NCI-H2171 treated with DMSO at 0.1 percent for 48 hours (cell line): ENCODE data around the gene DPH1.
"Not testable (repeated sequence)": the region's sequence is repeated elsewhere in the genome, so short reads cannot be mapped to it uniquely, and the experiment has no call there.

Experiments
- DNase-seq: peaks from one replicate; lab custom pipeline; 2025; lab: John Stamatoyannopoulos, UW

Gene DPH1

GRCh38 chr17:2008332-2009126 lies 21.4 kb upstream of the DPH1 start:
- DNase-seq: no peak

GRCh38 chr17:2009737-2010136 lies 20.2 kb upstream of the DPH1 start:
- DNase-seq: no peak

- DNase-seq: no peak
These were observed 18.3 kb upstream of the DPH1 start for GRCh38 chr17:2011411-2012371.

DNA sequence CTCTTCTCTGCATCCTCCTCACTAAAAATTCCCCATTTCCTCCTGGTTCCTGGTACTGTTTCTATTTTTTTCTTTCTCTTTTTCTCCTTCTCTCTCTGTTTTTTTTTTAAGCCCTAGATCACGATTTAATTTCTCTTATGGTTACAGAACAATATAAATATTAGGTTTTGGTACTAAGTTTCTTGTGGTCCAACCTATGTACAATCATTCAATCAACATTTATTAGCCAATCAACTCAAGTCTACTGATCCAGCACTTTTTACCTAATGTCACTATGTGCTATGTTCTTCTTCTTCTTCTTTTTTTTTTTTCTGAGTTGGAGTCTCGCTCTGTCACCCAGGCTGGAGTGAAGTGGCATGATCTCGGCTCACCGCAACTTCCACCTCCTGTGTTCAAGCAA lies 17.5 kb upstream of the DPH1 start:
- no peak for DNase-seq

DNA sequence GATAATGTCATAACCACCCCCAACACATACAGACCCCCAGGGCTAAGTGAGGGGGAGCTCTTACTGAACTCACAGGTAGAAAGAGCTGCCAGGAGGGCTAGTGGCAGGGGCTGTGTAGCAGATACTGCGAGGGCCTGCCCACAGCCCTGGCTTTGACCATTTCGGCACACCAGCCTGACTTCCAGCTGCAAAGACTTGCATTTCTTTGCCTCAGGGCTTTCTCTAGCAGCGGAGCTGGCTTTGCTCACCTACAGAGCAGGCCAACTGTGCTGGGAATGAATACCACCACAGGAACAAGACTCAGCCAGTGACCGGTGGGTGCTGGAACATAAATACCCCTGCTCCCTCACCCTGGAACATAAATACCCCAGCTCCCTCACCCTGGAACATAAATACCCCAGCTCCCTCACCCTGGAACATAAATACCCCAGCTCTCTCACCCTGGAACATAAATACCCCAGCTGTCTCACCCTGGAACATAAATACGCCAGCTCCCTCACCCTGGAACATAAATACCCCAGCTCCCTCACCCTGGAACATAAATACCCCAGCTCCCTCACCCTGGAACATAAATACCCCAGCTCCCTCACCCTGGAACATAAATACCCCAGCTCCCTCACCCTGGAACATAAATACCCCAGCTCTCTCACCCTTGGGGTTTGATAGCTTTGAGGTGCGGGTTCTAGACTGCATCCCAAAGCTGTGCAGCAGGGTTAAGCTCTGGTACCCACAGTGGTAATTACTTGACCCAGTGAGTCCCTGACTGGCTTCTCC lies 16.5 kb upstream of the DPH1 start:
- DNase-seq: not testable (repeated sequence)

GRCh38 chr17:2013994-2014317 lies 16.0 kb upstream of the DPH1 start:
- DNase-seq: no peak

- DNase-seq: no peak
These were observed 14.6 kb upstream of the DPH1 start for GRCh38 chr17:2015314-2015713.

GRCh38 chr17:2016494-2016893 lies 13.5 kb upstream of the DPH1 start:
- no peak for DNase-seq

- peak; percentile 33 for DNase-seq
These were observed 12.5 kb upstream of the DPH1 start for GRCh38 chr17:2017274-2017941.

DNA sequence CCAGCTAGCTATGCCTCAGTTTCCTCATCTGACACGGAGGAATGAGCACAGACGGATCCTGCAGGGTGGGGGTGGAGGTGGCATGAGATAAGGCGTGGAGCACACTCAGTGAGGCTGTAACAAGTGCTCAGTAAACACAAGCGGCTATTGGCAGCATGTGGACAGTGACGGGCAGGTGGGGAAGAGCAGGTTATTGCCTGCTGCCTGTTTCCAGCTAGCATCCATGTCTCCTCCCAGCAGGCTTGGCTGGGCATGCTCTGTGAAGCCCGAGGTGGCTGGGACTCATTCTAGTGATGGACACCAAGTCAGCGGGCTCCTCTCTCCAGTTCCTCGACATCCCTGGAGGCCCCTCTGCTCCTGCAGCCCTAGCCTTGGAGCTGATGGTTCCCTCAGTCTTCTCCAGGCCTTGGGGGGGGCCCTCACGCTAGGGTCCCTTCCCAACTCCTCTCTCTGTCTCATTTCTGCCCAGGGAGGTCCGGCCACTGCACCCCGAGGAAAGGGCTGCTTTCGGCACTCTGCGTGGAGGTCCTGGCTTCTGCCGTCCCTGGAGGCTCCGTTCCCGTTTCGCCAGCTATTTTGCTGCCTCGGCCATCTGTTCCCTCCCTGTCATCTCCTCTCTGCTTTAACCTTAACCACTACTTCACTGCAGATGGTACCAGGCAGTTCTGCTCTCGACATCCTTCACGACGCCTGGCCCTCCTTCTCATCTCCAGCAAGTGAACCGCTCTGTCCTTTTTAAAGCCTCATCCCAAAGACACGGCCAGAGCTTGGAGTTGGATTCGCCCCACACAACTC lies 11.0 kb upstream of the DPH1 start:
- DNase-seq: peak; percentile 84

GRCh38 chr17:2019723-2020122 lies 10.2 kb upstream of the DPH1 start:
- no peak for DNase-seq

- DNase-seq: no peak
These were observed 9.2 kb upstream of the DPH1 start for GRCh38 chr17:2020721-2021120.

GRCh38 chr17:2022647-2023240 lies 7.2 kb upstream of the DPH1 start:
- DNase-seq: no peak

- no peak for DNase-seq
These were observed 6.7 kb upstream of the DPH1 start for GRCh38 chr17:2023256-2023655.

GRCh38 chr17:2023692-2024571 lies 6.0 kb upstream of the DPH1 start:
- DNase-seq: peak; percentile 73

GRCh38 chr17:2024572-2025219 lies 5.3 kb upstream of the DPH1 start:
- DNase-seq: peak; percentile 27

- DNase-seq: peak; percentile 85
These were observed 4.7 kb upstream of the DPH1 start, which contains the start of gene RTN4RL1 for GRCh38 chr17:2025220-2025621. TSS of gene RTN4RL1 (minus strand) at chr17:2025334. CDS start at chr17:2024865, 469 bp downstream.

DNA sequence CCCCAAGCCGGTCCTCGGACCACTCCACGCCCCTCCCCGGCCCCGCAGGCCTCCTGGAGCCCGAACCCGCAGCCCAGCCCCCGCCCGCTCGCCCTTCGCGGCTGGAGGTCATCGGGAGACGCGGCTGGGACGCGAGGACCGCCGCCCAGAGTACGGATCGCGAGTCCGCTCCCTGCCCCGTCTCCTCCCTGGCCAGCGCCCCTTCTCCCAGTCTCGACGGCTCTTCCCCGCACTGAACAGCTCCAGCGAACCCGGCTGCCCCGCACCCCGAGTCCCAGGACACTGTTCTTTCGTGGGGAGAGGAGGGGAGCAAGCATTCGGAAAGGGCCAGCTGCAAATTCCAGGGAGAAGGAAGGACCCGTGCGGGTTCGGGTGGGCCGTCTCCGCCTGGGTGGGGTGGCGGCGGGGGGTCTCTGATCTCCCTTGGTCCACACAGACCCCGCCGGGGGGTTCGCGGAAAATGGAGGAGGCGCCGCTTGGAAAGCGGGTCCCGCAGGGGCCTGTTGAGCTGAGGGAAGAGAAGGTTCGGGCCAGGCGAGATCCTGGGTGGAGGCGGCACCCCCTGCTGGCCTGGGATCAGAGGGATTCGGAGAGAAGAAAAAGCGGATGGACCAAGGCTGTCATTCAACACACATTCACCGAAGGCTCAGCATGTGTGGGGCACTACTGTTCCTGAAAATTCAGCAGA lies 4.2 kb upstream of the DPH1 start:
- DNase-seq: peak; percentile 84
